HG02981 (cell line): ENCODE results near the gene CPZ.
"Not testable (repeated sequence)": the region's sequence is repeated elsewhere in the genome, so short reads cannot be mapped to it uniquely, and the experiment has no call there.

ENCODE experiments used
- ATAC-seq: cut with Tn5 transposase; IDR thresholded peaks from one replicate; pipeline ENCODE4 v1.9.1; 2021; ENCODE audit warnings: mild to moderate bottlenecking, moderate library complexity; ENCODE audit not compliant: unreplicated experiment

Gene CPZ

DNA sequence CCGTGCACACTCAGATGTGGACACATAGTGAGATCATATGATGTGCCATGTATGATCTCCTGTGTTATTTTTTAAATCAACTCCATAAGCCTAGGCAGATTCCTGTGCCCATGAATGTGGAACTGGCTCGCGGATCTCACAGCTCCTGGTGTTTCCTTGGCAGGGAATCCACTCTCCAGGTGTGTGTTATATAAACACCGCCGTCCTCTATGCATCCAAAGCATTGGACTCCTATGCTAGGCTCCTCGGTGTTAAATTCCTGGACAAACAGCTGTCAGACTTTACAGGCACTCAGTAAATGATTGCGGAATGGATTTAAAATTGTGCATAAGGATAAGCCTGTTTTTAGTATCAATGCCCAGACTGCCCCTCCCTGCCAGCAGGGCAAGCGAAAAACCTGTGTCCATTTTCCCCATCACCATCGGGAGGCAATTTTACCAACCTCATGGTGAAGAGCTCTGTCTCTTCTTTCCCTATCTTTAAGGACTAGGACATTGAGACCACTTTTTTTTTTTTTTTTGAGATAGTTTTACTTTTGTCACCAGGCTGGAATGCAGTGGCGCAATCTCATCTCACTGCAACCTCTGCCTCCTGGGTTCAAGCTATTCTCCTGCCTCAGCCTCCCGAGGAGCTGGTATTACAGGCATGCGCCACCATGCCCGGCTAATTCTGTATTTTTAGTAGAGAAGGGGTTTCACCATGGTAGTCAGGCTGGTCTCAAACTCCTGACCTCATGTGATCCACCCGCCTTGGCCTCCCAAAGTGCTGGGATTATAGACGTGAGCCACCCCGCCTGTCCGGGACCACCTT, 36.0 kb upstream of the CPZ start:
- no peak for ATAC-seq

DNA sequence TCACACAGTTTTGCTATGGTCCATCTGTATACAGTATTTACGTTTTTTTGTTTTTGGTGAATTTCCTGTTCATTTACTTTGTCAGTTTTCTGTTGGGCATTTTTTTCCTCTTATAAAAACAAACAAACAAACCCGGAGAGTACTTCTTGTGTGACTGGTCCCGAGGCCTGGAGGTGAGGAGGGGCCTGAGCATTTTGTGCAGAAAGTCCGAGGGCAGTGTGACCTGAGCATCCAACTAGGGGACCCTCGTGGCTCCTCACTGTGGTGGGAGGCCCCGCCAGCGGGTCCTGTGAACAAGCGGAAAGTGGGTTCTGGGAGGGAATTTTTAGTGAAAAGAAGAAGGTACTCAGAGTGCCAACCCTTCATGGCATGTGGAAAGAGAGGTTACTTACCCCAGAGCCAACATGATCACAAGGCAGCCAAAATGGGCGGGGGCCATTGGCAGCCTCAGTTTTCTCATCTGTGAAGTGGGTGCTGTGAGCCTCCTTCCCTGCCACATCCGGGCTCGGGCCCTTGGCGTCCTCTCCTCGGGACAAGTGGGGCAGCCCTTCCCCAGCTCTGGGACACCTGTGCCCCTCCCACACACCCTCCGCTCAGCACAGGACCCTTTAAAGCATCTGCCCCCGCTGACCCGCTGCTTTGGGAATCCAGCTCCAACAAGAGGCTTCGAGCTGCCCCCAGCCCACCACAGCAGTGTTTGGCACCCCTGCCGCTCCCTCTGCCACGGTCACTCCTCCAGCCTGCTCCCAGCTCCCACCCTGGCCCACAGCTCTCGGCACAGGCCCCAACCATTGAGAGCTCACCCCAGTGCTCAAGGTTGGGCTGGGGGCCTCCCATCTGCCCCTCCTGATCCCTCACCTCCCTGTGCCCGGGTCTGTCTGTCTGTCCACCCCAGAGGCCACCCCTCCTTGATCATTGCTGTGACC, 35.2 kb upstream of the CPZ start:
- ATAC-seq, result no peak

DNA sequence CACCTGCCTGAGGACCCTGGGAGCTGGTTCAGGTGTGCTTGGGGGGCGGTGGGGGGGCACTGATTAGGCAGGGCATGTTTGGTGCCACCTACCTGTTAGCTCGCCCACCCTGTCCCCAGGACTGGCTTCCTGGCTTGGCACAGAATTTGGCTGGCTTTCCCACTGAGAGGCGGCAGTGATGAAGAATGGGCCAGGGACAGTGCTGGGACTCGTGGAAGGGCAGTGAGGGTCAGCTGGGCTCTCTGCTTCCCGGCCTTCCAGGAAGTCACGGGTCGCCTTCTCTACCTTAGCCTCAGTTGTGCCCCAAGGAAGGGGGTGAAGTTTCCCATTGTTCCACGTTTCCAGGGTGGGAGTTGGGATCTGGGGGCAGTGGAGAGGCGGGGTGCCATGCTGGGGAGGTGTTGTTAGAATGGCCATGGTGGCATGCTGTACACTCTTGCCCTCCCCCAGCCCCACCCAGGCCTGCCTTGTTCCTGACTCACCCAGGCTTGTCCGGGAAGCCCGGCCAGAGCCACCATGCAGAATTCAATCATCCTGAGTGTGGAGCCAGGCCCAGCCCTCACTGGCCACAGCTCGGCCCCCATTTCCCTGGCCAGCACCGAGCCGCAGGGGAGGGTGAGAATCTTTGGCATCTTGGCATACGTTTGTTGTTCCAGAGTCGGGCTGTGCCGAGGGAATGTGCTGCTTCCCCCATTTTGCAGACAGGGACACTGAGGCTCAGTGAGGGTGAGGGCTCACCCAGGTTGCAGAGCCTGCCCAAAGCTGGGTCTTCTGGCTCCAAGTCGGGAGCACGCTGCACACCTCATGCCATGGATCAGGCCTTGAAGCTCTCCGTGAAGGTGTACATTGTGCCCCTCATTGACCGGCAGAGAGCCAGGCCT, 34.2 kb upstream of the CPZ start:
- no peak for ATAC-seq

DNA sequence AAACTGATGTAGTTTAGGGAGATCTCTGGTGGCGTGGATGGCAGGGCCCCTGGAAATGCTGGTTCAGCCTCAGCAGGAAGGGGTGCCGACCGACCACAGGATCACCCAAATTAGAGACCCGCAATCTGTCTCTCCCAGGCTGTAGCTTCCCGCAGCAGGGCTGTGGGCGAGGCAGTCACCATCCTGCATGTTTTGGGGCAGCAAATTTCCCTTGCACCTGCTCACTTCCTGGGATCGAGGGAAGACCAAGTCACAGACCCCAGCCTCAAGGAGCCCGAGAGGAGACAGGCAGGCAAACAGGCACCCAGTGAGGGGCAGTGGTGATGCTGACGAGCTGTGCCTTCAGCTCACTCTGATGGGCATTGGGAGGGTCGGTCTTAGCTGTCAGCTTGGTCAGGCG, 33.6 kb upstream of the CPZ start:
- ATAC-seq, result no peak

DNA sequence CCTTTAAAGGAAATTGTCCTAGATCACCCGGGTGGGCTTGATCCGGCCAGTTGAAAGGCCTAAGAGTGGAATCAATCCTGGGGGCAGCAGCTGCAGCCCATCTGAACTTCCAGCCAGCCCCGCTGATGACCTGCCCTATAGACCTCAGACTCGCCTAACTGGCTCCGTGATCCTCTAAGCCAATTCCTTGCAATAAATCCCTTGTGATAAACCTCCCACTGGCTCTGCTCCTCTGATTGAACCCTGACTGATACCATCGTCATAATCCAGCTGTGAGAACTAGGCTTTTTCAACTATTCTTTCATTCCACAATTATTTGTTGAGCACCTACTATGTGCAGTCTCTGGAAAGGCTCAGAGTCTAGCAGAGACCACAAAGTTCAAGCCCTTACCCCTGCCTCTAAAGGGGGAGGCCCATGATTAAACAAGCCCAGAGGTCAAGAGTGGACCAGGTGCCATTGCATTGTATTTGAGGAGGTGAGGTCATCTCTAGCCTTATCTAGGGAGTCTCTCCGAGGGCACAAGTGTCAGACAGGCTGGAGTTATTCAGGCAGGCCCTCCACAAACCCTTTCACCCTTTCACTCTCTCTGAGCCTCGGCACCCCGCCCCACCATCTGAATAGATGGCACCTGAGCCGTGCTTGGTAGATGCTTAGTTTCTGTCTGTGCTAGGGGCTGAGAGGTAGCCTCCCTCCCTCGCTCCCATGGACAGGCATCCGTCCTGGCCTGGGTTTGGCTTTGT, 32.9 kb upstream of the CPZ start:
- ATAC-seq, result no peak

DNA sequence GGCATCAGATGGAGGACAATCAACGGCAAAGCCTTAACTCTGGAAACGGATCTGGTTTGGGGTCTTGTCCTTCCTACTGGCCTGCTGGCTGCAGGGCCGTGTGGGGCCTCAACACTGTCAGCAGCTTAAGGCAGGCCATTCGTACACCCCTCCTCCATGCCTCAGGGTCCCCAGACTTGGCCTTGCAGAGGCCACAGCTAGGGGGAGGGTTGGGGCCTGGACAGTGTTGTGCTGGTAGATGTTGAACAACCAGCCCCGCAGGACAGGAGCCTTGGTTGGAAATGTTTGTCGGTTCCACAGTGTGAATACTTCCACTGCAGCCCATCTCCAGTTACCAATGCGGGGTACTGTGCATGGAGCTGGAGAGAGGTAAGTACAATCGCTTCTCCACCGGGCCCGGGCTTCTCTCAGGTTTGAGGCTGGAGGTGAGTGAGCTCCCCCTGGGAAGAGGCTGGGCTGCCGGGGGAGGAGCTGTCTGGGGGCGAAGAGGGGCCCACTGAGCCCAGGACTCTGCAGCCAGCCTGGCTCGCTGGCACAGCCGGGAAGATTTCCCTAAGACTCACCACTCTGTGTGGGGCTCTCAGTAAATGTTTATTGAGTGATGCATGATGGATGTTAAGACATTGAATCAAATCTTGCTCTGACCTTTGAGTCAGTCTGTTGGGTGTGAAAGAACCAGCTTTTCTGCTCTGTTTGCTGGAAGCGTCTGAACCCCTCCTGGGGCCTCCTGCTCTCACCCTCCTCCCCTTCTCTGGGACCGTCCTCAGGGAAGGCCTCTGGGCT, 32.1 kb upstream of the CPZ start:
- ATAC-seq, result no peak

DNA sequence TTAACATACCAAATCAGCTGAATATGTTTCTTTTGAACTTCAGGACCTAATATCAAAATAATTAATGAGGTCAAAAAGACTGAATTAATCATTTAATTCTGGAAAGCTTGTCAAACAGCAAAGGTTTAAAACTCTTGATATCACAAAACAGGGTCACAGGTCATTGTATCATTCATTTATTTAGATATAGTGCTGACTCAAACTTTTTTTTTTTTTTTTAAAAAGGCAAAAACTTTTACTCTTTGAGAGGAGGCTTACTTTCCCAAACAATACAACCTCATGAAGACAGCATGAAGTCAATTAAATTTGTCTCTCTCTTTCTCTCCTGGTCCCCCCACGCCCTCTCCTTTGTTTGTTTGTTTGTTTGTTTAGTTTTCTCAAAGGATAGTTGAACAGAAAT, 28.0 kb upstream of the CPZ start:
- ATAC-seq, result no peak

DNA sequence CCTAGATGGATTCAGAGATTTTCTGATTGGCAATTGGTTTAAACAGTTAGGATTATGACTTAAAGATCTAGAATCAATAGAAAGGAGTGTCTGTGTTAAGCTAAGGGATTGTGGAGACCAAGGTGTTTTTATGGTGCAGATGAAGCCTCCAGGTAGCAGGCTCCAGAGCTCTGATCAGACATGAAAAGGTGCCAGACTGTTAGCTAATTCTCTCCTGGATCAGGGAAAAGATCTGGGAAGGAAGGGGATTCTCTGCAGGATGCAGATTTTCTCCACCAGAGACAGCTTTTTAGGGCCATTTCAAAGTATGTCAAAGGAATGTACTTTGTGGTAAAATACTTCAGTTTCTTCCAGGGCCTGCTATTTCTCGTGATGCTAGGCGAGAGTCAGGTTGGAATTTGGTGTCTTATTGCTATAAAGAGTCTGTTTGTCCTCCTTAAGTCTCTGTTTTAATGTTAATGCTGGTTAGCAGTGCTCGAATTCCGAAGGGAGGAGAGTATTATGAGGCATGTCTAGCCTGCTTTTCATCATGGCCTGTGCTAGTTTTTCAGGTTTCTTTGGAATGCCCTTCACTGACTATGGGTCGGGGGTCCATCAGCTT, 24.4 kb upstream of the CPZ start:
- ATAC-seq, result no peak

DNA sequence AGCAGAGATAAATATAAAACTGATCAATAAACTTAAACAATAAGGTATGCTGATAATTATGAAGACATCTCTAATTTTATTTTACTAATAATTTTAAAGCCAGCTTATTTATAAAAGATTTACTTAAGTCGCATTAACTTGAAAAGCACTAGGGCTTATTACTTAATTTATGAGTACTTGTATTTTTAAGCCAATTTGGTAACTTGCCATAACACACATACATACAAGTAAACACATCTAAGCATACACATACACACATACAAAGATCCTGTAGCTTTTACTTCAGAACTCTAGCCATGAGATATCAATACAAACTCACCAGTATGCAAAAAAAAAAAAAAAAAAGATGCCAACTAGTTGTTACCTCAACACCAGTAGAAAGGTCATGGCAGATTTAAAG, 22.4 kb upstream of the CPZ start:
- ATAC-seq, result no peak

DNA sequence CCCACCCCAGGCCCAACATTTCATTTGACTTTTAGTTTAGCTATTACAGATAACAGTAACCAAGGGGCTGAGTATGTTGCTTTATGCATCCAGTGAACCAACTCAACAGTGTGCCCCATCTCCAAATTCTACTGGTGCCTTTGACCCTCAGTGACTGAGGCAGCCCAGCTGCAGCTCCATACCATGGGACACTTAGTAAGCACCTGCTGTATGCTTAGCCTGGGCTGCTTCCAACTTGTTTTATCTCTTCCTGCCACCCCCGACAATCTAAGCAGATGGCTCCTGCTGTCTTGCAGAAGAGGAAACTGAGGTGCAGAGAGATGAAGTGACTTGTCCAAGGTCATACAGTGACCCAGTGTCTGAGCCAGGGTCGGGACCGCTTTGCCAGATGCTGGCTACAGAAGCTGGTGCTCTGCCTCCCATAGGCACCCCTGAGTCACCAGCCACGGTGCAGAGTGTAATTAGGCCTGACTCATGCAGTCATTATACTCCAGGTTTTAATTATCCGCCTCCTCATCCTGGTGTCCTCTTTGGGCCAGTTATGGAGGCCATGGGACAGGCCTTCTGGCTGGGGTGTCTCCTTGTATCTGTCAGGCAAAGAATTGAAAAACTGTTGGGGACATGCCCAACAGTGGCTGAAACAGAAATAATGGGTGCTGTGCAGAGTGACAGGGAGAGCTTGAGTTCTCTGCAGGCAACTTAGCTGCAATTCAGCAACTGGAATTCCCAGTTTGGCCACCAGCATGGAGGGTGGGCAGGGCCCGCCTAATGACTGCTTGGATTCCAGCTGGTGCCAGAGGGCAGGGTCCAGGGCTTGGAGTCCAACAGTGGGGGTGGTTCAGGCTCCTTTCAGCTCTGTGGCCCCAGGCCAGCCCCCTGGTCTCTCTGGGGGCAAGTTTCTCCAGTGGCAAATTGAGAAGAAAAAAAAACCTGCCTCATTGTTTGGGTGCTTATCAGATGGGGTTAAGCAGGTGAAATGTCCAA, 20.6 kb upstream of the CPZ start:
- no peak for ATAC-seq

DNA sequence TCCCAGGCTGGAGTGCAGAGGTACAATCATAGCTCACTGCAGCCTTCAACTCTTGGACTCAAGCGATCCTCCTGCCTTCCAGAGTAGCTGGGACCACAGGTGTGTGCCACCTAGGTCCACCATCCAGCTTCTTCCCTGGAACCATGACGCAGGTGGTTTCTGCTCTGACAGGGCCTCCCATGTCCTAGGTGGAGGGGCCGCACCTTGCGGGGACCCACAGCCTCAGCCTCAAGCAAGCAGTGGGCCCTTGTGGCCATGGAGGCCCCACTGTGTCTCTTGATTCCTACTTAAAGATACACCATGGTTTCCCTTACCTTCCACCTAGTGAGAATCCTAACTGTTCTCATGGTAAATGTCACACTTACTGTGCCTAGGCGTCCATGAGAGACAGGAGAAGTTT, 19.3 kb upstream of the CPZ start:
- no peak for ATAC-seq

DNA sequence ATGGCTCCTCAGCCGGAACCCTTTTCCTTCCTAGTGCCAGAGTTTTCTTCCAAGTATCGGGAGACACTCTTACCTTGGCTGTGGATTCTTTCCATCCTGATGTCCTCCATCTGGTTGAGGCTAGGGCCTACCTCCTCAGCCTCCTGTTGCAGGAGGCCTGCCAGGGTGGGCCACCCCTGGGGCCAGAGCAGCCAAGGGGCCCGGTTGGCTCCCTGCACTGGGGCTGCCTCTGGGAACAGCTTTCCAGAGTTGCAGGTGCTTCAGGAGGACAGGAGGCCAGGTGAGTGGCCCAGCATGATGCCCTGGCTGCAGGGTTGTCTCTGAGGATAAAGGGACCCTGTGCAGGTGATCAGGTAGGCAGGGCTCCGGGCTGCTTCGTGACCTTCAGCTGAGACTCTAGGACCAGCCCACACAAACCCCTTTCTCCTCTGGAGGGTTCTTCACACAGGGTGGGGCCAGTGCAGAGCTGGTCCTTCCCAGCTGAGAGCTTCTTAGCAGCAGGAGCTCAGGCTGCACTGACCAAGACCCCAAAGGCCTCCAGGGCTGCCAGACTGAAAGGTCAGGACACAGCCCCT, 17.7 kb upstream of the CPZ start:
- no peak for ATAC-seq

DNA sequence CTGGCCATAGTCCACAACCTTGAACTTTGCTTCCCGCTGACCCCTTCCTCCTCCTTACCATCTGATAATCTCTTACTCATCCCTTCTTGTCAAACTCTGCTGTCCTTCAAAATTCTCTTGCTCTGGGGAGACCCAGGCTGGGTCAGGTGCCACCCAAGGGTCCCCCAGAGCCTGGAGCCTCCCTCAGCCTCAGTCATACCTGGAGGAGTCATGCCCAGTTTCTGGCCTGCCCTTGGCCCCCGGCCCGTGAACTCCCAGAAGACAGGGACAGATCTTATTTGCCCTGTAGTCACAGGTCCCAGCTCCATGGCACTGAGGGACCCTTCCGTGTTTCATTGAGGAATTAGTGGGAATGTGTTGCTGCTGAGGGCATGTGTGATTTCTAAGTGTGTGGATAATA, 17.1 kb upstream of the CPZ start:
- ATAC-seq, result no peak

DNA sequence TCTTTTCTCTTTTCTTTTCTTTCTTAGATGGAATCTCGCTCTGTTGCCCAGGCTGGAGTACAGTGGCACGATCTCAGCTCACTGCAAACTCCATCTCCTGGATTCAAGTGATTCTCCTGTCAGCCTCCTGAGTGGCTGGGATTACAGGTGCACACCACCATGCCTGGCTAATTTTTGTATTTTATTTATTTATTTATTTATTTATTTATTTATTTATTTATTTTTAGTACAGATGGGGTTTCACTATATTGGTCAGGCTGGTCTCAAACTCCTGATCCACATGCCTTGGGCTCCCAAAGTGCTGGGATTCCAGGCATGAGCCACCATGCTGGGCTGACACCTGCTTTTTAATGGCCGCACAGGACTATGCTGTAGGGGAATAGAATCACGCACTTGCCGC, 16.0 kb upstream of the CPZ start:
- ATAC-seq, result not testable (repeated sequence)

DNA sequence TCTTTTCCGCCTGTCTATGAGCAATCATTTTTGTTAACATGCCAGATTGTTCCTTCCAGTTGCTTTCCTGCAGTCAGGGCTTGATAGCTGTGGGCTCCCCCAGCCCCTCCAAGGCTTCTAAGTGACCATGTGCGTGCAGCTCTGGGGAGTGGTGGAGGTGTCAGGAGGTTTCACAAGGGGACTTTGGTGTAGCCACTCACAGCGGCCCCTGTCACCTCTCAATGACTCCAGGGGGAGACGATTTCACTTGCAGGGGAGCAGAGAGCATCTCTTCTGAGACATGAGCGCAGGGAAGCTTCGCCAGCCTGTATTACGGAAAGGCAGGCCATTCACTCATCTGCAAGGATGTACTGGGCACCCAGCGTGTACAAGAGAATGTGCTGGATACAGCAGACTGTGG, 15.5 kb upstream of the CPZ start:
- no peak for ATAC-seq

DNA sequence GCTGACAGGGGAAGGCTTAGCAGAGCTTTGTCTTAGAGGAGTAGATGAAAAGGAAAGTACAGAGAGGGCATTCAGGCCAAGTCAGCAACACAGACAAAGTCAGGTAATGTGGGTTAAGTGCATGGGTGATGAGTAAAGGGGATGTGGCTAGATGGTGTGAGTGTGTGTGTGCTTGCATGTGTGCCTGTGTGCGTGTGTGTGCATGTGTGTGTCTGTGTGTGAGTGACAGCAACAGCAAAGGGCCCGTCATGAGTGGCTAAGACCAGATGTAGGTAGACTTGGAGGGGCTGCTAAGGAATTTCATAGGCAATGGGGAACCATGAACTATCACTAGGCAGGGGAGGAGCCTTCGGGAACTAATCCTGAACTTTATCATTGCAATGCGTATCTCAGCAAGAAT, 14.6 kb upstream of the CPZ start:
- no peak for ATAC-seq

DNA sequence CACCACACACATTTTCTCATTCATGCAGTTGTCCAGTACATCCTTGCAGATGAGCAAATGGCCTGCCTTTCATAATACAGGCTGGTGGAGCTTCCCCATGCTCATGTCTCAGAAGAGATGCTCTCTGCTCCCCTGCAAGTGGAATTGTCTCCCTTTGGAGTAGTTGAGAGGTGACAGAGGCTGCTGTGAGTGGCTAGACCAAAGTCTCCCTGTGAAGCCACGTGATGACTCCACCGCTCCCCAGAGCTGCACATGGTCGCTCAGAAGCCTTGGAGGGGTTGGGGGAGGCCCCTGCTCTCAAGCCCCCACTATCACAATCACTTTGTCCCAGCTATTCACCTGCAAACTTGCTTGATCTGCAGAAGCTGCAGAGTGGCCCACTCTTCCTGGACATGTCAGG, 13.8 kb upstream of the CPZ start:
- ATAC-seq, result no peak
